Pancreas (tissue), 10 donors: ENCODE measurements around the gene TTC29. TPM values are rescaled to one million over a fixed set of nuclear protein-coding genes. Genes with fewer than 3 reads are reported as not detected.

Source experiments
- ATAC-seq, 4 donors: fragments of 200-7000 bp; cut with Tn5 transposase; one replicate each; pipeline versions ENCODE4 v1.8.0 to v1.9.1; 2020; ENCODE audit warnings: mild to moderate bottlenecking in 4 of 4, moderate library complexity in 4 of 4
- DNase-seq, 6 donors: peaks; one replicate each; pipeline ENCODE4 v3.0.0-alpha.2; 2020
- FAIRE-seq: peaks from 2 replicates; lab custom pipeline; 2012; peaks lifted over from hg19 to GRCh38; lab: Jason Lieb, UNC
- H3K27ac ChIP-seq, 4 donors: fragments of 200-600 bp; sonication (generic); 1 replicate in 3 of 4; 2 replicates in 1 of 4; pipeline versions ENCODE4 v1.5.0 to v1.8.0; 2020
- H3K27me3 ChIP-seq, 4 donors: fragments of 200-600 bp; one replicate each; pipeline ENCODE4 v1.8.0; 2021
- H3K36me3 ChIP-seq, 3 donors: fragments of 200-600 bp; sonication (generic) in 1 of 3; one replicate each; pipeline versions ENCODE4 v1.5.0 to v1.8.0; 2020 to 2021
- H3K4me1 ChIP-seq, 3 donors: fragments of 200-600 bp; one replicate each; pipeline ENCODE4 v1.8.0; 2021
- H3K4me3 ChIP-seq, 4 donors: fragments of 200-600 bp; sonication (generic) in 2 of 4; one replicate each; pipeline versions ENCODE4 v1.5.0 to v1.8.0; 2020 to 2021
- H3K9me3 ChIP-seq, 4 donors: fragments of 200-600 bp; one replicate each; pipeline ENCODE4 v1.8.0; 2021
- WGBS, 2 donors: extraction: QIAGEN DNeasy Blood & Tissue Kit; methylation state at CpG; one replicate each; pipeline ENCODE4 v1.1.7; 2013; 5-methylcytosine and 5-hydroxymethylcytosine counted together
- intact Hi-C, 3 donors: fragments of 100-400 bp; cut with DNase I; formaldehyde crosslinking; loops; one replicate each; pipeline versions ENCODE4 v1.11.1 to v1.14.2; 2022
- polyA plus RNA-seq, 2 donors: library from polyadenylated mRNA; stranded (reverse); fragments of 200-250 nt; gene quantifications; one replicate each; pipeline ENCODE4 v1.2.3, GENCODE V29; 2013
- total RNA-seq, 6 donors: library from RNA; stranded (reverse); fragmentation: NEBNext Ultra II Directional in 4 of 6; extraction: Animal tissue kit (Norgen Biotek cat#: 25700) in 4 of 6; gene quantifications; one replicate each; pipeline versions ENCODE4 v1.2.1 to v1.2.4, GENCODE V29; 2021 to 2023
- TF ChIP-seq, protein P1 (sequence below), 4 donors: fragments of 200-600 bp; sonication (generic) in 3 of 4; IDR thresholded peaks; one replicate each; pipeline versions ENCODE4 v1.5.0 to v1.8.0; 2021; ENCODE audit warnings: antibody characterized with exemption in 4 of 4
- donor health status: healthy with polysubstance abuse.
- donor health status: DM: no; HTN: no; CAD: no; lungs with moderate emphysema.
- donor health status: DM: no; HTN: no; CAD: no.
- donor health status: control.
- donor health status: control.
- donor health status: Bipolar disorder and iron deficiency.
- donor health status: DM: yes; HTN: yes; CAD: no.
- donor health status: DM: no; HTN: no; CAD: no.
- donor health status: DM: no; HTN: no; CAD: no.
- donor health status: DM: yes; HTN: yes; CAD: no.

The TTC29 gene
- total and polyA plus RNA-seq, 8 donors = not detected

DNA sequence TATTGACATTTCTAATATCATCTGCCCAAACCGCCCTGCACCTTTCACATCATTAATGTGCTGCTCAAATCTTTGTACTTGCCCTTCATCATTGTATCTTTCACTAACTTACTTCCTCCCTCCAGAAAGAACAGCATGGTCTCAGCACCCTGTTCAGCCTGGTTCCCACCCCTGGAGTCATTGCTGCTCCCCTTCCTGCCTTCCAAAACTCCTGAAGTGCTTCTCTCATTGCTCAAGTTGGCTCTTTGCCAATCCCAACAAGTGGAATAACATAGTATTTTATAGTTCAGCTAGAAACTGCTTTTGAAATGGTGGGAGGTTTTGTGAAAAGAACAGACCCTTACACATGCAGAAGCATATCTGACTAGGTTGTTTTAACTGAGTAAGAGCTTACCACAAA is 14.0 kb upstream of the TTC29 start:
- H3K4me3 ChIP-seq = no peak overlapping the region
- peaks cover 0 to 4% (median 0%) of the 10 kb centered on the region in 4 donors for H3K27me3 ChIP-seq
- WGBS, 2 donors = 63 to 67% methylated on average over 1 of the region's 1 CpG
- H3K4me1 ChIP-seq = no peaks in the 10 kb centered on the region
- TF ChIP-seq, protein P1, sequence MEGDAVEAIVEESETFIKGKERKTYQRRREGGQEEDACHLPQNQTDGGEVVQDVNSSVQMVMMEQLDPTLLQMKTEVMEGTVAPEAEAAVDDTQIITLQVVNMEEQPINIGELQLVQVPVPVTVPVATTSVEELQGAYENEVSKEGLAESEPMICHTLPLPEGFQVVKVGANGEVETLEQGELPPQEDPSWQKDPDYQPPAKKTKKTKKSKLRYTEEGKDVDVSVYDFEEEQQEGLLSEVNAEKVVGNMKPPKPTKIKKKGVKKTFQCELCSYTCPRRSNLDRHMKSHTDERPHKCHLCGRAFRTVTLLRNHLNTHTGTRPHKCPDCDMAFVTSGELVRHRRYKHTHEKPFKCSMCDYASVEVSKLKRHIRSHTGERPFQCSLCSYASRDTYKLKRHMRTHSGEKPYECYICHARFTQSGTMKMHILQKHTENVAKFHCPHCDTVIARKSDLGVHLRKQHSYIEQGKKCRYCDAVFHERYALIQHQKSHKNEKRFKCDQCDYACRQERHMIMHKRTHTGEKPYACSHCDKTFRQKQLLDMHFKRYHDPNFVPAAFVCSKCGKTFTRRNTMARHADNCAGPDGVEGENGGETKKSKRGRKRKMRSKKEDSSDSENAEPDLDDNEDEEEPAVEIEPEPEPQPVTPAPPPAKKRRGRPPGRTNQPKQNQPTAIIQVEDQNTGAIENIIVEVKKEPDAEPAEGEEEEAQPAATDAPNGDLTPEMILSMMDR (IDR thresholded peaks at IDR 0.05) = no peak
- H3K9me3 ChIP-seq = no peaks in the 10 kb centered on the region
- no peaks in the 10 kb centered on the region for H3K36me3 ChIP-seq
- FAIRE-seq = no peak
- no peak overlapping the region for H3K27ac ChIP-seq
- intact Hi-C loops = no loop called here
- ATAC-seq = no peak
- no peak for DNase-seq

DNA sequence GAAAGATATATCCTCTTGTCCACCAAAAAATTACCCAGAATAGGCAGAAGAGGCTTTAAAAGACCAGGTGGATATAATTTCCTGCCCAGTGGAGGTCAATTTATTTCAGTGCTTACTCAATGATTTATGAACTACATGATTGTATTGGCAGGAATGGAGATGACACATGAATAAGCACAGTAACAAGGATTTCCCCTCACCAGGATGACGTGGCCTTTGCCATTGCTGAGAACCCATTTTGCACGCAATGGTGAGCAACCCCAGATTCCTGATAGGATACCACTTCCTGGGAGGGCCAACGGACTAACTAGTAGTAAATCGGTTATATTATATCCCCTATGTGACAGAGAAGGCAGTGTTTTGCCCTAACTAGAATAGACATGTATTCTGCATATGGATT is 11.6 kb upstream of the TTC29 start:
- DNase-seq (no peak), FAIRE-seq (no peak), ATAC-seq (no peak)
- WGBS, 2 donors = 38 to 75% methylated on average over 4 of the region's 4 CpGs
- TF ChIP-seq, protein P1 (IDR thresholded peaks at IDR 0.05) = no peak
- Histone ChIP-seq H3K27me3 (peaks cover 0 to 4% (median 0%) of the 10 kb centered on the region in 4 donors), H3K27ac (no peak overlapping the region), H3K4me1 (peaks cover 0 to 6% (median 0%) of the 10 kb centered on the region in 3 donors), H3K36me3 (no peaks in the 10 kb centered on the region), H3K9me3 (no peaks in the 10 kb centered on the region), H3K4me3 (no peak overlapping the region)
- intact Hi-C loops = no loop called here

DNA sequence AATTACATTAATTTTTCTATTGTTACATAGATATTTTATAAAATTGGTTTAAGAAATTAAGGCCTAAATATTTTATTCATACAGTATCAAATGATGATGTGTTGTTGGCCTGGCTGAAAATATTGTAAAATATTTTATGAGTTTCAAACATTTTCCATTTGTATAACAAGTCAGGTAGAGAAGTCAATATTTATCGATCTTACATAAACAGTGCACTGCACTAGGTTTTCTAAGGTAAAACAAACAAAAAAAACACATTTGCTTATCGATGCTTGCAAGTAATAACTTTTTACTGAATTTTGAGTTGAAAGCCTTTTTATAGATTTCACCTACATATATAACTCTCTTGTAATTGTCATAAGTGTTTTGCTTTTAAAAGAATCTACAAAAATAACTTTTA is 7.2 kb upstream of the TTC29 start:
- WGBS, 2 donors = 13 to 17% methylated on average over 2 of the region's 2 CpGs
- intact Hi-C loops = no loop called here
- H3K9me3 ChIP-seq = no peaks in the 10 kb centered on the region
- FAIRE-seq (no peak), DNase-seq (no peak), ATAC-seq (no peak)
- H3K27me3 ChIP-seq = peaks cover 0 to 14% (median 4%) of the 10 kb centered on the region in 4 donors
- TF ChIP-seq, protein P1 (IDR thresholded peaks at IDR 0.05) = no peak
- H3K4me1 ChIP-seq = peaks cover 0 to 6% (median 0%) of the 10 kb centered on the region in 3 donors
- no peak overlapping the region for H3K27ac ChIP-seq
- H3K4me3 ChIP-seq = no peak overlapping the region
- H3K36me3 ChIP-seq = no peaks in the 10 kb centered on the region

DNA sequence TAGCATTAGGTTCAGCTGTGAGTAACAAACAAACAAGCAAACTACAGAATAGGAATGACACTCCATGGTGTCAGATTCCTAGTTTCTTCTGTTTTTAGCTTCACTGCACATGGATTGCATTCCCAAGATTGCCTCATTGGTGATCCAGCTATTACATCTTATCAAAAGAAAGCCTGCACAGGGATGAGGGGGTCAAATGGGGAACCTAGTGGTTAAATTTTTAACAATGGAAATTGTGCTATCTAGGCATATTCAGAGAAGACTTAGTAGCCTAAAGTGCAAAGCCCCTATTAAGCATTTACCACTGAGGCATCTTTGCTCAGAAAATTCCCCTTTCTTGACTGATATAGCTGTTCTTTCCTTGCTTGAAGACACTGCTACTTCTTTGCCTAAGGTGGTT is 3.9 kb upstream of the TTC29 start:
- H3K9me3 ChIP-seq = no peaks in the 10 kb centered on the region
- ATAC-seq = no peak
- TF ChIP-seq, protein P1 (IDR thresholded peaks at IDR 0.05) = no peak
- no peak overlapping the region for H3K27ac ChIP-seq
- no peaks in the 10 kb centered on the region for H3K36me3 ChIP-seq
- peaks cover 5 to 6% (median 5%) of the 10 kb centered on the region in 3 donors for H3K4me1 ChIP-seq
- H3K27me3 ChIP-seq = peaks cover 0 to 15% (median 4%) of the 10 kb centered on the region in 4 donors
- DNase-seq = no peak
- no peak overlapping the region for H3K4me3 ChIP-seq
- no peak for FAIRE-seq
- intact Hi-C loops = no loop called here

DNA sequence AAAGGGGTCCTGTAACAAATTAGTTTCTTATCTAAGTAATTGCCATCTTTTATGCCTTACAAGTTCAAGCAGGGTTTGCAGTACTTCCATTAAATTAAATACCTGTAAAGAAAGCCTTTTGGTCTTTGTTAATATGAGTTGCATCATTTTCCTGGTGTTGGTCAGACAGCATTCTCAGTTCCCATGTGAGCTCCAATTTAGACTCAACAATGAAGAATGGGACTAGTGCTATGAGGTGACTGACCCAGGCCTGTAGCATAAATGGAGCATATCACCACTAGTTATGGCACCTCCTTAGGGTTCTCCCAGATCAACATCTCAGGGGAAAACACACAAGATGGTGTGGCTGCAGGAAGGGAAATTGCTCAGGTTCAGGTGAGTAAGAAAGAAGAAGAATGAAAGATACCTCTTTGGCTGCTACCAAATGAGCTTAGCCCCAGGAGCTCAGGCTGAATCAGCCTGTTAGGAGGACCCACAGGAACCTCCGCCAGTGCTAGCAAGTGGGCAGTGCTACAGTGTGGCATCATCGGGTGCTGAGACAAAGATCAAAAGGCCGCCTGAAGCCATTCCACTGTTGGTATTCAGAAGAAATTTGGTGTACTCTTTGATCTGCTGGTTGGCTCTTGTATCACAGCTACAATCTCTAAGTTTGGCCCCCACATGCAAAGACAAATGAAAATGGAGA is 1.8 kb downstream of the TTC29 start:
- FAIRE-seq (no peak), DNase-seq (peak in 1 of 6 donors; percentile 14), ATAC-seq (no peak)
- TF ChIP-seq, protein P1 (IDR thresholded peaks at IDR 0.05) = no peak
- intact Hi-C loops = no loop called here
- no peak overlapping the region for H3K4me3 ChIP-seq
- H3K9me3 ChIP-seq = no peaks in the 10 kb centered on the region
- WGBS, 2 donors = 74 to 89% methylated on average over 3 of the region's 3 CpGs
- H3K36me3 ChIP-seq = no peaks in the 10 kb centered on the region
- peaks cover 0 to 5% (median 5%) of the 10 kb centered on the region in 3 donors for H3K4me1 ChIP-seq
- H3K27ac ChIP-seq = no peak overlapping the region
- H3K27me3 ChIP-seq = peaks cover 0 to 10% (median 0%) of the 10 kb centered on the region in 4 donors
